OCI-LY1 (cell line): ENCODE data around the gene CHST10.

Source experiments
- EZH2 ChIP-seq: fragments of 200-600 bp; sonication (generic), shearing (Covaris generic); IDR thresholded peaks from 2 replicates; pipeline ENCODE4 v1.8.0; 2017; ENCODE audit warnings: borderline replicate concordance, mixed run types, mild to moderate bottlenecking, antibody characterized with exemption, low read length, moderate library complexity, mixed read lengths
- TF ChIP-seq, protein P1 (sequence below): fragments of 200-600 bp; sonication (generic), shearing (Covaris generic); IDR thresholded peaks from 2 replicates; pipeline ENCODE4 v1.5.1; 2017; ENCODE audit warnings: mild to moderate bottlenecking, antibody characterized with exemption, low read length, moderate library complexity, mixed read lengths

DNA sequence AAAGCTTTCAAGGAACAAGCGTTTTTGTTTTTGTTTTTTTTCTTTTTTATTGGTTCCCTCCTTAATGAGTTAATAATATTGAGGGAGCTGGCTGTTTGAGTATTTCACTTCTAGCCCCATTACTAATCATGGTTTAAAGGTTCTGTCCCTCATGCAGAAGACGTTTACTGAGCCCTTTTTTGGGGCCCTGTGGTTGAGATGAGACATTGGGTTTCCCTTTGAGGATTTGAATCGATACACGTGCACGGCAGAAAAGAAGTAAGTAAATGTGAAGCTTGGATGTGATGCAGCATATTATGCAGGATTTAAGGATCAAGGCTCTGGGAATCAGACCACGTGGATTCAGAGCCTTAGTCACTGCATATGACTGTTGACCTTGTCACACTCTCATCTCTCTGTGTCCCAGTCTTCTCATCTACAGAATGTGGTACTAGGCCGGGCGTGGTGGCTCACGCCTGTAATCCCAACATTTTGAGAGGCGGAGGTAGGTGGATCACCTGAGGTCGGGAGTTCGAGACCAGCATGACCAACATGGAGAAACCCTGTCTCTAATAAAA is 1.0 kb upstream of the CHST10 start:
- TF ChIP-seq, protein P1, sequence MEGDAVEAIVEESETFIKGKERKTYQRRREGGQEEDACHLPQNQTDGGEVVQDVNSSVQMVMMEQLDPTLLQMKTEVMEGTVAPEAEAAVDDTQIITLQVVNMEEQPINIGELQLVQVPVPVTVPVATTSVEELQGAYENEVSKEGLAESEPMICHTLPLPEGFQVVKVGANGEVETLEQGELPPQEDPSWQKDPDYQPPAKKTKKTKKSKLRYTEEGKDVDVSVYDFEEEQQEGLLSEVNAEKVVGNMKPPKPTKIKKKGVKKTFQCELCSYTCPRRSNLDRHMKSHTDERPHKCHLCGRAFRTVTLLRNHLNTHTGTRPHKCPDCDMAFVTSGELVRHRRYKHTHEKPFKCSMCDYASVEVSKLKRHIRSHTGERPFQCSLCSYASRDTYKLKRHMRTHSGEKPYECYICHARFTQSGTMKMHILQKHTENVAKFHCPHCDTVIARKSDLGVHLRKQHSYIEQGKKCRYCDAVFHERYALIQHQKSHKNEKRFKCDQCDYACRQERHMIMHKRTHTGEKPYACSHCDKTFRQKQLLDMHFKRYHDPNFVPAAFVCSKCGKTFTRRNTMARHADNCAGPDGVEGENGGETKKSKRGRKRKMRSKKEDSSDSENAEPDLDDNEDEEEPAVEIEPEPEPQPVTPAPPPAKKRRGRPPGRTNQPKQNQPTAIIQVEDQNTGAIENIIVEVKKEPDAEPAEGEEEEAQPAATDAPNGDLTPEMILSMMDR = no peak
- no peak for TF ChIP-seq EZH2
